OCI-LY1 (cell line): ENCODE results near the gene DRICH1.

Source experiments
- H2AFZ ChIP-seq: fragments of 200-600 bp; sonication (generic), shearing (Covaris generic); 2 replicates; pipeline ENCODE4 v1.6.0; 2014; ENCODE audit warnings: antibody characterized with exemption, mild to moderate bottlenecking, low read length
- H3F3A ChIP-seq: fragments of 200-600 bp; sonication (generic), shearing (Covaris generic); 2 replicates; pipeline ENCODE4 v1.6.0; 2014; ENCODE audit warnings: mild to moderate bottlenecking, antibody characterized with exemption, low read length, moderate library complexity; ENCODE audit not compliant: insufficient read depth
- H3K27ac ChIP-seq: fragments of 200-600 bp; sonication (generic); 2 replicates; pipeline ENCODE4 v1.5.1; 2014; ENCODE audit warnings: low read length, mixed run types, mild to moderate bottlenecking, low read depth; ENCODE audit not compliant: poor library complexity, severe bottlenecking
- H3K27me3 ChIP-seq: fragments of 200-600 bp; sonication (generic); 2 replicates; pipeline ENCODE4 v1.6.0; 2014; ENCODE audit warnings: antibody characterized with exemption, mild to moderate bottlenecking, low read length, moderate library complexity; ENCODE audit not compliant: insufficient read depth
- H3K36me3 ChIP-seq: fragments of 200-600 bp; sonication (generic); 2 replicates; pipeline ENCODE4 v1.6.1; 2014; ENCODE audit warnings: mild to moderate bottlenecking, antibody characterized with exemption, low read length, moderate library complexity, mixed read lengths; ENCODE audit not compliant: insufficient read depth
- H3K4me1 ChIP-seq: fragments of 200-600 bp; sonication (generic); 2 replicates; pipeline ENCODE4 v1.5.1; 2014; ENCODE audit warnings: mild to moderate bottlenecking, low read length, moderate library complexity; ENCODE audit not compliant: insufficient read depth, severe bottlenecking
- H3K4me2 ChIP-seq: fragments of 200-600 bp; sonication (generic), shearing (Covaris generic); 2 replicates; pipeline ENCODE4 v1.6.1; 2014; ENCODE audit warnings: low read length
- H3K4me3 ChIP-seq: fragments of 200-600 bp; sonication (generic); 2 replicates; pipeline ENCODE4 v1.5.1; 2014; ENCODE audit warnings: low read length, low read depth, mild to moderate bottlenecking, mixed read lengths; ENCODE audit not compliant: poor library complexity, severe bottlenecking
- H3K79me2 ChIP-seq: fragments of 200-600 bp; shearing (Covaris generic); 2 replicates; pipeline ENCODE4 v1.6.1; 2016; ENCODE audit warnings: mixed run types, low read length, mixed read lengths; ENCODE audit not compliant: insufficient read depth
- H3K9ac ChIP-seq: fragments of 200-600 bp; sonication (generic), shearing (Covaris generic); 2 replicates; pipeline ENCODE4 v1.6.1; 2014; ENCODE audit warnings: mild to moderate bottlenecking, low read length, mixed read lengths
- H3K9me2 ChIP-seq: fragments of 200-600 bp; sonication (generic), shearing (Covaris generic); 2 replicates; pipeline ENCODE4 v1.6.1; 2014; ENCODE audit warnings: low read depth, mild to moderate bottlenecking, low read length, mixed read lengths
- H3K9me3 ChIP-seq: fragments of 200-600 bp; shearing (Covaris generic); 2 replicates; pipeline ENCODE4 v1.6.1; 2014; ENCODE audit warnings: low read length, mixed read lengths
- H4K20me1 ChIP-seq: fragments of 200-600 bp; sonication (generic), shearing (Covaris generic); 2 replicates; pipeline ENCODE4 v1.6.0; 2016; ENCODE audit warnings: mild to moderate bottlenecking, low read length; ENCODE audit not compliant: insufficient read depth
- EZH2 ChIP-seq: fragments of 200-600 bp; sonication (generic), shearing (Covaris generic); IDR thresholded peaks from 2 replicates; pipeline ENCODE4 v1.8.0; 2017; ENCODE audit warnings: borderline replicate concordance, mixed run types, mild to moderate bottlenecking, antibody characterized with exemption, low read length, moderate library complexity, mixed read lengths
- TF ChIP-seq, protein P1 (sequence below): fragments of 200-600 bp; sonication (generic), shearing (Covaris generic); IDR thresholded peaks from 2 replicates; pipeline ENCODE4 v1.5.1; 2017; ENCODE audit warnings: mild to moderate bottlenecking, antibody characterized with exemption, low read length, moderate library complexity, mixed read lengths

The DRICH1 gene

DNA sequence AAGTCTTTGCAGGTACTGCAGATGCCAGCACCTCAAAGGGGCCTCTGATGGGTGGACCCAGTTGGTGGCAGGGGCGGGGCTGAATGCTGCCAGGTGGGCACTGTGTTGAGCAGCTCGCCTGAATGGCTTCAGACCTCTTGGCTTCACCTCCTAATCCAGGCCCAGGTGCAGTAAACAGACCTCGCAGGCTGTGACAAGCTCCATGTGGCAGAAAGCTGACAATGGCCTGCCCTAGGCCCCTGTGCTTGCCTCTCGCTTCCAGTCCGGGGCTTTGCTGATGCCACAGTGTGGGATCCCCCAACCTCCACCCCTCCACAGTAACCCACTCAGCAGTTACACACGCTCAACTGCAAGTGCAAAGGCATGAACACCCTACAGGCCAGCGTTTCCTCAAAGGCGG is 61.4 kb downstream of the DRICH1 start:
- Histone ChIP-seq H3K9me3 (no peaks in the 10 kb centered on the region), H3K79me2 (no peaks in the 10 kb centered on the region), H3K27ac (no peak overlapping the region), H3F3A (no peaks in the 10 kb centered on the region), H2AFZ (no peak overlapping the region), H3K4me1 (no peaks in the 10 kb centered on the region), H3K4me3 (no peak overlapping the region), H3K9ac (no peak overlapping the region), H3K27me3 (peaks cover 7% of the 10 kb centered on the region; the same call in 1 of the 2 replicates), H3K36me3 (no peaks in the 10 kb centered on the region), H3K9me2 (no peaks in the 10 kb centered on the region), H3K4me2 (no peak overlapping the region), H4K20me1 (no peaks in the 10 kb centered on the region)
- no peak for TF ChIP-seq EZH2
- TF ChIP-seq, protein P1, sequence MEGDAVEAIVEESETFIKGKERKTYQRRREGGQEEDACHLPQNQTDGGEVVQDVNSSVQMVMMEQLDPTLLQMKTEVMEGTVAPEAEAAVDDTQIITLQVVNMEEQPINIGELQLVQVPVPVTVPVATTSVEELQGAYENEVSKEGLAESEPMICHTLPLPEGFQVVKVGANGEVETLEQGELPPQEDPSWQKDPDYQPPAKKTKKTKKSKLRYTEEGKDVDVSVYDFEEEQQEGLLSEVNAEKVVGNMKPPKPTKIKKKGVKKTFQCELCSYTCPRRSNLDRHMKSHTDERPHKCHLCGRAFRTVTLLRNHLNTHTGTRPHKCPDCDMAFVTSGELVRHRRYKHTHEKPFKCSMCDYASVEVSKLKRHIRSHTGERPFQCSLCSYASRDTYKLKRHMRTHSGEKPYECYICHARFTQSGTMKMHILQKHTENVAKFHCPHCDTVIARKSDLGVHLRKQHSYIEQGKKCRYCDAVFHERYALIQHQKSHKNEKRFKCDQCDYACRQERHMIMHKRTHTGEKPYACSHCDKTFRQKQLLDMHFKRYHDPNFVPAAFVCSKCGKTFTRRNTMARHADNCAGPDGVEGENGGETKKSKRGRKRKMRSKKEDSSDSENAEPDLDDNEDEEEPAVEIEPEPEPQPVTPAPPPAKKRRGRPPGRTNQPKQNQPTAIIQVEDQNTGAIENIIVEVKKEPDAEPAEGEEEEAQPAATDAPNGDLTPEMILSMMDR, result no peak

- TF ChIP-seq, protein P1, result no peak
- TF ChIP-seq EZH2, result no peak
- Histone ChIP-seq H3K4me2 (no peak overlapping the region), H3K27ac (no peak overlapping the region), H3K79me2 (no peaks in the 10 kb centered on the region), H3F3A (no peaks in the 10 kb centered on the region), H3K36me3 (no peaks in the 10 kb centered on the region), H3K4me3 (no peak overlapping the region), H3K27me3 (peaks cover 7% of the 10 kb centered on the region; the same call in 1 of the 2 replicates), H2AFZ (no peak overlapping the region), H4K20me1 (no peaks in the 10 kb centered on the region), H3K9ac (no peak overlapping the region), H3K9me3 (no peaks in the 10 kb centered on the region), H3K9me2 (no peaks in the 10 kb centered on the region), H3K4me1 (no peaks in the 10 kb centered on the region)
These were observed 62.4 kb downstream of the DRICH1 start for GRCh38 chr22:23569716-23570115.

- no peaks in the 10 kb centered on the region for H4K20me1 ChIP-seq
- H3K9me2 ChIP-seq, result no peaks in the 10 kb centered on the region
- no peaks in the 10 kb centered on the region for H3K79me2 ChIP-seq
- no peaks in the 10 kb centered on the region for H3K9me3 ChIP-seq
- no peak overlapping the region for H3K27ac ChIP-seq
- no peaks in the 10 kb centered on the region for H3K36me3 ChIP-seq
- H3K4me2 ChIP-seq, result no peak overlapping the region
- no peaks in the 10 kb centered on the region for H3F3A ChIP-seq
- no peaks in the 10 kb centered on the region for H3K4me1 ChIP-seq
- no peak overlapping the region for H3K9ac ChIP-seq
- H2AFZ ChIP-seq, result no peak overlapping the region
- TF ChIP-seq, protein P1, result no peak
- no peak for TF ChIP-seq EZH2
- H3K4me3 ChIP-seq, result no peak overlapping the region
- H3K27me3 ChIP-seq, result peaks cover 7% of the 10 kb centered on the region; the same call in 1 of the 2 replicates
These were observed 62.8 kb downstream of the DRICH1 start for GRCh38 chr22:23569291-23569690.
